Karpas-422 (cell line): Measurements from ENCODE around the gene LRP8. TPM values are rescaled to one million over a fixed set of nuclear protein-coding genes. Genes with fewer than 3 reads are reported as not detected.
A peak's percentile ranks its signal among the peaks of the same experiment; 100 is the strongest.
"Not testable (repeated sequence)": the region's sequence is repeated elsewhere in the genome, so short reads cannot be mapped to it uniquely, and the experiment has no call there.

Experiments used
- DNase-seq: peaks from one replicate; pipeline ENCODE4 v3.0.0-alpha.2; 2015
- H2AFZ ChIP-seq: fragments of 200-600 bp; sonication (generic); 2 replicates; pipeline ENCODE4 v1.6.1; 2014; ENCODE audit warnings: antibody characterized with exemption, low read length, mixed read lengths
- H3K27ac ChIP-seq: fragments of 200-600 bp; sonication (generic); 2 replicates; pipeline ENCODE4 v1.5.1; 2014; ENCODE audit warnings: mild to moderate bottlenecking, low read length, moderate library complexity
- H3K27me3 ChIP-seq: fragments of 200-600 bp; sonication (generic); 2 replicates; pipeline ENCODE4 v1.6.1; 2014; ENCODE audit warnings: low read length, mixed read lengths
- H3K36me3 ChIP-seq: fragments of 200-600 bp; sonication (generic); 2 replicates; pipeline ENCODE4 v1.6.1; 2014; ENCODE audit warnings: low read length, mixed read lengths; ENCODE audit not compliant: insufficient read depth
- H3K4me1 ChIP-seq: fragments of 200-600 bp; sonication (generic); 2 replicates; pipeline ENCODE4 v1.6.1; 2014; ENCODE audit warnings: mild to moderate bottlenecking, low read length, mixed read lengths
- H3K4me2 ChIP-seq: fragments of 200-600 bp; sonication (generic); 2 replicates; pipeline ENCODE4 v1.6.1; 2014; ENCODE audit warnings: low read length, low read depth, mild to moderate bottlenecking; ENCODE audit not compliant: poor library complexity, severe bottlenecking
- H3K4me3 ChIP-seq: fragments of 200-600 bp; sonication (generic); 2 replicates; pipeline ENCODE4 v1.5.1; 2014; ENCODE audit warnings: mild to moderate bottlenecking, antibody characterized with exemption, low read length, mixed read lengths
- H3K79me2 ChIP-seq: fragments of 200-600 bp; sonication (generic); 2 replicates; pipeline ENCODE4 v1.6.1; 2014; ENCODE audit warnings: mild to moderate bottlenecking, low read length, mixed read lengths
- H3K9ac ChIP-seq: fragments of 200-600 bp; sonication (generic); 2 replicates; pipeline ENCODE4 v1.6.0; 2014; ENCODE audit warnings: low read length
- H3K9me2 ChIP-seq: fragments of 200-600 bp; sonication (generic), shearing (Covaris generic); replicated peaks from 2 replicates; pipeline ENCODE4 v1.6.0; 2014; ENCODE audit warnings: mild to moderate bottlenecking, low read length, moderate library complexity; ENCODE audit not compliant: insufficient read depth
- H3K9me3 ChIP-seq: fragments of 300-700, 200-600 bp; sonication (generic); 2 replicates; pipeline ENCODE4 v1.6.1; 2014; ENCODE audit warnings: low read length, mixed read lengths
- H4K20me1 ChIP-seq: fragments of 200-600 bp; sonication (generic); 2 replicates; pipeline ENCODE4 v1.6.1; 2014; ENCODE audit warnings: mild to moderate bottlenecking, antibody characterized with exemption, low read length, low read depth; ENCODE audit not compliant: insufficient read depth
- total RNA-seq: library from RNA; depleted of rRNA; stranded (reverse); fragments of >200 nt; shearing (Covaris generic); gene quantifications from 2 replicates; pipeline ENCODE4 v1.2.3, GENCODE V29; 2014; ENCODE audit warnings: low replicate concordance

Gene LRP8
- total RNA-seq, 1 experiment from 2014 or later, result 26.7 TPM

DNA sequence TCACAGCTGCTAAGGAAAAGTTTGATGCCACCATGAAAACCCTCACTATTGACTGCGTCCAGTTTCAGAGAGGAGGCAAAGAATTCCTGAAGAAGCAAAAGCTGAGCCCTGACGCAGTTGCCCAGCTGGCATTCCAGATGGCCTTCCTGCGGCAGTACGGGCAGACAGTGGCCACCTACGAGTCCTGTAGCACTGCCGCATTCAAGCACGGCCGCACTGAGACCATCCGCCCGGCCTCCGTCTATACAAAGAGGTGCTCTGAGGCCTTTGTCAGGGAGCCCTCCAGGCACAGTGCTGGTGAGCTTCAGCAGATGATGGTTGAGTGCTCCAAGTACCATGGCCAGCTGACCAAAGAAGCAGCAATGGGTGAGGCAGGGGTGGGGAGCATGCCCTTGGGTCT lies 116.9 kb downstream of the LRP8 start:
- H2AFZ ChIP-seq, result no peak overlapping the region
- peaks cover 7% of the 10 kb centered on the region for H3K9me3 ChIP-seq
- no peak for DNase-seq
- no peak overlapping the region for H3K9ac ChIP-seq
- no peaks in the 10 kb centered on the region for H3K27me3 ChIP-seq
- H4K20me1 ChIP-seq, result no peaks in the 10 kb centered on the region
- H3K79me2 ChIP-seq, result peaks cover 8% of the 10 kb centered on the region
- no peaks in the 10 kb centered on the region for H3K9me2 ChIP-seq
- H3K4me2 ChIP-seq, result no peak overlapping the region
- peaks cover 53% of the 10 kb centered on the region for H3K36me3 ChIP-seq
- H3K27ac ChIP-seq, result no peak overlapping the region
- no peaks in the 10 kb centered on the region for H3K4me1 ChIP-seq
- no peak overlapping the region for H3K4me3 ChIP-seq

DNA sequence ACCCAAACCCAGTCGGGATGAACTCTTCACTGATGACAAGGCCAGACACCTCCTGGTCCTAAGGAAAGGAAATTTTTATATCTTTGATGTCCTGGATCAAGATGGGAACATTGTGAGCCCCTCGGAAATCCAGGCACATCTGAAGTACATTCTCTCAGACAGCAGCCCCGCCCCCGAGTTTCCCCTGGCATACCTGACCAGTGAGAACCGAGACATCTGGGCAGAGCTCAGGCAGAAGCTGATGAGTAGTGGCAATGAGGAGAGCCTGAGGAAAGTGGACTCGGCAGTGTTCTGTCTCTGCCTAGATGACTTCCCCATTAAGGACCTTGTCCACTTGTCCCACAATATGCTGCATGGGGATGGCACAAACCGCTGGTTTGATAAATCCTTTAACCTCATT lies 117.5 kb downstream of the LRP8 start:
- Histone ChIP-seq H3K27ac (no peak overlapping the region), H3K4me1 (no peaks in the 10 kb centered on the region), H4K20me1 (no peaks in the 10 kb centered on the region), H3K79me2 (peaks cover 11% of the 10 kb centered on the region), H3K9ac (no peak overlapping the region), H3K9me2 (no peaks in the 10 kb centered on the region), H3K4me3 (no peak overlapping the region), H2AFZ (no peak overlapping the region), H3K36me3 (peaks cover 58% of the 10 kb centered on the region), H3K9me3 (peaks cover 7% of the 10 kb centered on the region), H3K27me3 (no peaks in the 10 kb centered on the region), H3K4me2 (no peak overlapping the region)
- no peak for DNase-seq

DNA sequence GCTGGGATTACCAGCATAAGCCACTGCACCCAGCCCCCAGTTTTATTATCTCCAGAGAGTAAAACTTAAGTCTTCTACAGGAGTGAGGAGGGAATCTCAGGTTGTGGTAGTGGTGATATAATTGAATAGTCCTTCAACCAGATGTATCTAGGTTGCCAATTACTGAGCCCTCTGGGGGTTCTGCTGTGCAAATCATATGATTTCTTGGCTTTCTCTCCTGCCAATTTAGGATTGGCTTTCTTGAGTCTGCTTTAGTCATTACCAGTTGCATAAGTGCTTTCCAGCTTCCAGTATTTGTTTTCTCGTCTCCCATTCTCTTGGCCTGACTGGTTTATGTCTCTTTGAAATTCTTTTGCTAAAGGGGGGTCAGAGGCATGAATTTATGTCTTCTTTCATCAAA lies 120.1 kb downstream of the LRP8 start:
- no peaks in the 10 kb centered on the region for H4K20me1 ChIP-seq
- no peaks in the 10 kb centered on the region for H3K4me1 ChIP-seq
- no peak overlapping the region for H3K9ac ChIP-seq
- H3K79me2 ChIP-seq, result peaks cover 18% of the 10 kb centered on the region
- H3K4me3 ChIP-seq, result no peak overlapping the region
- DNase-seq, result no peak
- no peak overlapping the region for H2AFZ ChIP-seq
- no peak overlapping the region for H3K4me2 ChIP-seq
- no peak overlapping the region for H3K27ac ChIP-seq
- H3K9me3 ChIP-seq, result peaks cover 7% of the 10 kb centered on the region
- no peaks in the 10 kb centered on the region for H3K27me3 ChIP-seq
- H3K36me3 ChIP-seq, result peaks cover 72% of the 10 kb centered on the region
- H3K9me2 ChIP-seq, result no peaks in the 10 kb centered on the region

DNA sequence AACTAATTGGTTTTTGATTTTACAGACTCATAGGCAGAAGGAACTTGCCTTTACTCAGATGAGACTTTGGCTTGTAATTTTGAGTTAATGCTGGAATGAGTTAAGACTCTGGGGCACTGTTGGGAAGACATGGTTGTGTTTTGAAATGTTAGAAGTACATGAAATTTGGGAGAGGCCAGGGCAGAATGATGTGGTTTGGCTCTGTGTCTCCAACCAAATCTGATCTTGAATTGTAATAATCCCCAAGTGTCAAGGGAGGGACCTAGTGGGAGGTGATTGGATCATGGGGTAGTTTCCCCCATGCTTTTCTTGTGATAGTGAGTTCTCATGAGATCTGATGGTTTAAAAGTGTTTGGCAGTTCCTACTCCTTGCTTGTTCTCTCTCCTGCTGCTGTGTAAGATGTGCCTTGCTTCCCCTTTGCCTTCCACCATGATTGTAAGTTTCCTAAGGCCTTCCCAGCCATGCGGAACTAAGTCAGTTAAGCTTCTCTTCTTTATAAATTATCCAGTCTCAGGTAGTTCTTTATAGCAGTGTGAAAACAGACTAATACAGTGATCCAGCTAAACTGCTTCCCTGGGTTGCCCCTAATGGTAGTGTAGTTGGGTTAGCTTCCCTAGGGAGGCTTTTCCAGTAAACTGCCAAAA lies 121.0 kb downstream of the LRP8 start:
- no peaks in the 10 kb centered on the region for H3K4me1 ChIP-seq
- H3K9ac ChIP-seq, result no peak overlapping the region
- H3K9me2 ChIP-seq, result no peaks in the 10 kb centered on the region
- no peaks in the 10 kb centered on the region for H3K27me3 ChIP-seq
- no peak overlapping the region for H2AFZ ChIP-seq
- H4K20me1 ChIP-seq, result no peaks in the 10 kb centered on the region
- DNase-seq, result no peak
- H3K9me3 ChIP-seq, result peaks cover 7% of the 10 kb centered on the region
- peaks cover 18% of the 10 kb centered on the region for H3K79me2 ChIP-seq
- no peak overlapping the region for H3K4me3 ChIP-seq
- no peak overlapping the region for H3K27ac ChIP-seq
- H3K4me2 ChIP-seq, result no peak overlapping the region
- peaks cover 80% of the 10 kb centered on the region for H3K36me3 ChIP-seq

DNA sequence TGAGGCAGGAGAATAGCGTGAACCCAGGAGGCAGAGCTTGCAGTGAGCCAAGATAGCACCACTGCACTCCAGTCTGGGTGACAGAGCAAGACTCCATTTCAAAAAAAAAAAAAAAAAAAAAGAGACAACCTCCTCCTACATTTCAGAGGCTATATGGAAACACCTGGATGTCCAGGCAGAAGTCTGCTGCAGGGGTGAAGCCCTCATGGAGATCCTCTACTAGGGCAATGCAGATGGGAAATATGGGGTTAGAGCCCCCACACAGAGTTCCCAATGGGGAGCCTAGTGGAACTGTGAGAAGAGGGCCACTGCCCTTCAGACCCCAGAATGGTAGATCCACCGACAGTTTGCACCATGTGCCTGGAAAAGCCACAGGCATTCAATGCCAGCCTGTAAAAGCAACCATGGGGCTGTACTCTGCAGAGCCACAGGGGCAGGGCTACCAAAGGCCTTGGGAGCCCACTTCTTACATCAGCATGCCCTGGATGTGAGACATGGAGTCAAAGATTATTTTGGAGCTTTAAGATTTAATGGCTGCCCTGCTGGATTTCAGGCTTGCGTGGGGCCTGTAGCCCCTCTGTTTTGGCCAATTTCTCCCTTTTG lies 121.7 kb downstream of the LRP8 start:
- H2AFZ ChIP-seq, H3K9me3 ChIP-seq, H3K4me1 ChIP-seq, H3K4me2 ChIP-seq, H4K20me1 ChIP-seq, H3K27ac ChIP-seq, H3K4me3 ChIP-seq, H3K27me3 ChIP-seq, H3K9me2 ChIP-seq, H3K9ac ChIP-seq: not testable (repeated sequence)
- H3K36me3 ChIP-seq, result peaks cover 87% of the 10 kb centered on the region
- peak; percentile 70 for DNase-seq
- peaks cover 18% of the 10 kb centered on the region for H3K79me2 ChIP-seq

DNA sequence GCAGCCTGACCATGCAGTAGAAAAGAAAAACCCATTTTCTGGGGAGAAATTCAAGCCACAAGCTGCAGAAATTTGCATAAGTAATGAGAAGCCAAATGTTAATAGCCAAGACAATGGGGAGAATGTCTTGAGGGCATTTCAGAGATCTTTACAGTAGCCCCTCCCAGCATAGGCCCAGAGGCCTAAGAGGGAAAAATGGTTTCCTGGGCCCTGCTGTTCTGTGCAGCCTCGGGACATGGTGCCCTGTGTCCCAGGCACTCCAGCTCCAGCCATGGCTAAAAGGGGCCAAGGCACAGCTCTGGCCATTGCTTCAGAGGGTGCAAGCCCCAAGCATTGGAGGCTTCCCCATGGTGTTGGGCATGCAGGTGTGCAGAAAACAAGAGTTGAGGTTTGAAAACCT lies 122.4 kb downstream of the LRP8 start:
- not testable (repeated sequence) for H3K4me1 ChIP-seq, H3K9me3 ChIP-seq, DNase-seq, H3K9me2 ChIP-seq, H3K4me3 ChIP-seq, H3K9ac ChIP-seq, H3K27me3 ChIP-seq, H3K27ac ChIP-seq, H4K20me1 ChIP-seq, H3K4me2 ChIP-seq, H2AFZ ChIP-seq
- H3K36me3 ChIP-seq, result peaks cover 90% of the 10 kb centered on the region
- peaks cover 21% of the 10 kb centered on the region for H3K79me2 ChIP-seq

DNA sequence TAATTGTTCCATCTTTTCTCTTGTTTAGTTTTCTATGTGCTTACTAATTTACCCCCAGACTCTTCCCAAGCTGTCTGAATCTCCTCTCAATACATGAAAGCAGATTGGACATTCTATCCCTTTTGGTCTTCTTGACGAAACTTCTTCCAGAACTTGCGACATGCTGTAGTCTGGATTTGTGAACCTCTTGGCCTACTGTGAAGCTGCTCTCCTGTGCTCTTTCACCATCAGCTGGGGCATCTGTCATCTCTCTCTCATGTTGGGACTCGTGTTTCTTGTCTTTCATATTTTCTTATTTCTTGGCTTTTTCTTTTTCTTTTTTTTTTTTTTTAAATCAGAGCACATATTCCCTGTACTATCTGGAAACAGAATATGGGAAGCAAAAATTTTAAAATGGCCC lies 124.4 kb downstream of the LRP8 start:
- Histone ChIP-seq H3K27me3 (no peaks in the 10 kb centered on the region), H3K79me2 (peaks cover 34% of the 10 kb centered on the region), H3K36me3 (peaks cover 74% of the 10 kb centered on the region), H3K4me1 (peaks cover 12% of the 10 kb centered on the region), H3K9ac (no peak overlapping the region), H3K9me2 (no peaks in the 10 kb centered on the region), H2AFZ (no peak overlapping the region), H3K4me2 (no peak overlapping the region), H3K27ac (no peak overlapping the region), H3K9me3 (peaks cover 7% of the 10 kb centered on the region), H3K4me3 (no peak overlapping the region), H4K20me1 (no peaks in the 10 kb centered on the region)
- no peak for DNase-seq

DNA sequence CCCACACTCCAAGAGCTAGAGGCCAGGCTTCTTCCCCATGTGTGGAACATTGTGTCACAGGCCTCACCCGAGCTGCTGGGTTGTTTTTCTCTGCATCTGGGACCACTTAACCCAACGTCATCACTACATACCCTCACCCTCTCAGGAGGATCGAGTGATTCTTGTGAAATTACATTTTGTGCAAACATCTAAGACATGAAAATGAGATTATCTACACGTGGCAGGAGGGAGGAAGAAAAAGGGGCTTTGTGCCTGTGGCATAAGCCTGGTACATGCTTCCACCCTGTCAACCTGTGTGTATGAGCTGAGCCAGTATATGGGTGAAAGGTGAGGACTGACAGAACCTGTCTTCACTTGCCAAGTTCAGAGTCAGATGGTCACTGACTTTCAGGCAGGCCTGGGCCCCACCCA lies 129.6 kb downstream of the LRP8 start:
- H3K9ac ChIP-seq, result peak overlapping the region; percentile 98
- peak overlapping the region; percentile 95 for H3K4me3 ChIP-seq
- H3K79me2 ChIP-seq, result peaks cover 34% of the 10 kb centered on the region
- DNase-seq, result no peak
- H3K4me2 ChIP-seq, result peak overlapping the region; percentile 97
- H3K9me2 ChIP-seq, result no peaks in the 10 kb centered on the region
- no peaks in the 10 kb centered on the region; the same call in 1 of the 2 replicates for H4K20me1 ChIP-seq
- peaks cover 25% of the 10 kb centered on the region for H3K36me3 ChIP-seq
- H3K4me1 ChIP-seq, result peaks cover 29% of the 10 kb centered on the region
- H2AFZ ChIP-seq, result no peak overlapping the region
- H3K9me3 ChIP-seq, result no peaks in the 10 kb centered on the region
- no peaks in the 10 kb centered on the region for H3K27me3 ChIP-seq
- peak overlapping the region; percentile 67; the same call in 1 of the 2 replicates for H3K27ac ChIP-seq
